Activated CD8-positive, alpha-beta memory T cell treated with anti-CD3 and anti-CD28 coated beads, Interleukin-2, amount 10 ng/mL, durations not matched to agents 7 days and 5 days (primary cell): ENCODE results near the gene ACSM2B. TPM values are rescaled to one million over a fixed set of nuclear protein-coding genes. Genes with fewer than 3 reads are reported as not detected.
"Not testable (repeated sequence)": the region's sequence is repeated elsewhere in the genome, so short reads cannot be mapped to it uniquely, and the experiment has no call there.

Source experiments
- ATAC-seq: fragments of 150-1000 bp; cut with Tn5 transposase; one replicate; pipeline ENCODE4 v1.10.0; 2021; ENCODE audit warnings: moderate library complexity
- CTCF ChIA-PET: fragments of 350-600 bp; sonication (Branson Sonifier 250); formaldehyde crosslinking; loops from one replicate; lab custom pipeline; 2021; ENCODE audit warnings: antibody characterized with exemption; lab: Charles Lee
- DNase-seq: peaks from one replicate; pipeline ENCODE4 v3.0.0-alpha.2; 2020
- H3K27ac Mint-ChIP-seq: one replicate; pipeline ENCODE4 v1.8.0; 2021; ENCODE audit warnings: mild to moderate bottlenecking, mixed read lengths
- H3K27me3 Mint-ChIP-seq: one replicate; pipeline ENCODE4 v1.8.0; 2021; ENCODE audit warnings: mixed read lengths
- H3K36me3 Mint-ChIP-seq: one replicate; pipeline ENCODE4 v1.8.0; 2021; ENCODE audit warnings: mild to moderate bottlenecking, mixed read lengths
- H3K4me1 Mint-ChIP-seq: one replicate; pipeline ENCODE4 v1.8.0; 2021; ENCODE audit warnings: mixed read lengths
- H3K4me3 Mint-ChIP-seq: one replicate; pipeline ENCODE4 v1.8.0; 2021; ENCODE audit warnings: mild to moderate bottlenecking, moderate library complexity, mixed read lengths
- H3K9me3 Mint-ChIP-seq: one replicate; pipeline ENCODE4 v1.8.0; 2022; ENCODE audit warnings: low read depth, mixed read lengths
- total RNA-seq, 2 experiments: library from RNA; stranded (reverse); gene quantifications; one replicate each; pipeline ENCODE4 v1.2.3, GENCODE V29; 2021

ACSM2B gene
- total RNA-seq, 2 experiments from 2014 or later, result 0.49 TPM; not detected in 1

DNA sequence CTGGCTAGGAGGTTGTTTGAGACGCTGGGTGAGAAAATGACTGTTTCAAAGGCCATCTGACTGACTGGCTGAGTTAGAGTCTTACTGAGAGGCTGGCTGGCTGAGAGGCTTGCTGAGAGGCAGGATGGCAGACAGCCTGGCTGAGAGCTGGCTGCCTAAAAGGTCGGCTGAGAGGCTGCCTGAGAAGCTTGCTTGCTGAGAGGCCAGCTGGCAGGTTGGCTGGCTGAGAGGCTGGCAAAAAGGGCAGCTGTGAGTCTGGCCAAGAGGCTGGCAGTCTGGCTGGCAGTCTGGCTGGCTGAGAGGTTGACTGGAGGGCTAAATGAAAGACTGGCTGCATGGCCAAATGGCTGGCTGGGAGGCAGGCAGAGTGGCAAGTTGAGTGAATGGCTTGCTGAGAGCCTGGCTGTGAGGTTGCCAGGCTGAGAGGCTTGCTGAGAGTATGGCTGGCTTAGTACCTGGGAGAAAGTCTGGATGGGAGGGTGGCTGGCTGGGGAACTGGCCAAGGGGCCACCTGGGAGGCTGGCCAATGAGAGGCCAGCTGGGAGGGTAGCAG is 35.3 kb upstream of the ACSM2B start:
- Mint-ChIP-seq H3K36me3 (no peaks in the 10 kb centered on the region), H3K27me3 (peaks cover 21% of the 10 kb centered on the region), H3K9me3 (no peaks in the 10 kb centered on the region), H3K4me3 (no peak overlapping the region), H3K4me1 (no peaks in the 10 kb centered on the region), H3K27ac (no peak overlapping the region)
- CTCF ChIA-PET, result no interaction called here
- no peak for ATAC-seq
- DNase-seq, result no peak

DNA sequence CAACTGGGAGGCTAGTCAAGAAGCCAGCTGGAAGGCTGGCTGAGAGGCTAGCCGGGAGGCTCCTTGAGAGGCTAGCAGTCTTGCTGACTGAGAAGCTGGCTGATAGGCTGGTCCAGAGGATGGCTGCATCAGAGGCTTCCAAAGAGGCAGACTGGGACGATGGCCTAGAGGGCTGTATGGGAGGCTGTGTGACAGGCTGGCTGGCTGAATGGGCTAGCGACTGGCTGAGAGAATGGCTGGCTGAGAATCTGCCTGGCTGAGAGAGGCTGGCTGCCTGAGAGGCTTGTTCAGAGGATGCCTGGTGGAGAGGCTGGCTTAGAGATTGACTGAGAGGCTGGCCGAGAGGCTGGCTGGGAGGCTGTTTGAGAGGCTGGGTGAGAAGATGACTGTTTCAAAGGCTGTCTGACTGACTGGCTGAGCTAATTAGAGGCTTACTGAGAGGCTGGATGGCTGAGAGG is 34.8 kb upstream of the ACSM2B start:
- Mint-ChIP-seq H3K9me3 (no peaks in the 10 kb centered on the region), H3K27ac (no peak overlapping the region), H3K4me1 (no peaks in the 10 kb centered on the region), H3K27me3 (peaks cover 16% of the 10 kb centered on the region), H3K4me3 (no peak overlapping the region), H3K36me3 (no peaks in the 10 kb centered on the region)
- ATAC-seq (no peak), DNase-seq (no peak)
- CTCF ChIA-PET, result no interaction called here

DNA sequence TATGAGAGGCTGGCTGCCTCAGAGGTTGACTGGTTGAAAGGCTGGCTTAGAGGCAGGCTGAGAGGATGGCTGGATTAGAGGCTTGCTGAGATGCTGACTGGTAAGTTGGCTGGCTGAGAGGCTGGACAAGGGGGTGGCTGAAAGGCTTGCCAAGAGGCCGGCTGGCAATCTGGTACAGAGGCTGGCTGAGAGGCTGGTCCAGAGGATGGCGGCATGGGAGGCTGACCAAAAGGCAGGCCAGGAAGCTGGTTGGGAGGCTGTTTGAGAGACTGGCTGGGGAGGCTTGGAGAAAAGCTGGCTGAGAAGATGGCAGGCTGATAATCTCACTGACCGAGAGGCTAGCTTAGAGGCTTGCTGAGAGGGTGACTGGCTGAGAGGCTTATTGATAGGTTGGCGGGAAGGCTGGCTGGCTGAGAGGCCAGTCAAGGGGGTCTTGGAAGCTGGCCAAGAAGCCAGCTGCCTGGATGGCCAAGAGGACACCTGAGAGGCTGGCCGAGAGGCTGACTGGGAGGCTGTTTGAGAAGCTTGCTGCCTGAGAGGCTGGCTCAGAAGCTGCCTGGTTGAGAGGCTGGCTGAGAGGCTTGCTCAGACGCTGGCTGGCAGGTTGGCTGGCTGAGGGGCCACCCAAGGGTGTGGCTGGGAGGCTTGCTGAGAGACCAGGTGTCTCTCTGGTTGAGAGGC is 34.2 kb upstream of the ACSM2B start:
- no peak overlapping the region for H3K27ac Mint-ChIP-seq
- no peak for ATAC-seq
- peaks cover 16% of the 10 kb centered on the region for H3K27me3 Mint-ChIP-seq
- no peaks in the 10 kb centered on the region for H3K9me3 Mint-ChIP-seq
- CTCF ChIA-PET, result no interaction called here
- DNase-seq, result no peak
- no peaks in the 10 kb centered on the region for H3K36me3 Mint-ChIP-seq
- no peak overlapping the region for H3K4me3 Mint-ChIP-seq
- no peaks in the 10 kb centered on the region for H3K4me1 Mint-ChIP-seq

DNA sequence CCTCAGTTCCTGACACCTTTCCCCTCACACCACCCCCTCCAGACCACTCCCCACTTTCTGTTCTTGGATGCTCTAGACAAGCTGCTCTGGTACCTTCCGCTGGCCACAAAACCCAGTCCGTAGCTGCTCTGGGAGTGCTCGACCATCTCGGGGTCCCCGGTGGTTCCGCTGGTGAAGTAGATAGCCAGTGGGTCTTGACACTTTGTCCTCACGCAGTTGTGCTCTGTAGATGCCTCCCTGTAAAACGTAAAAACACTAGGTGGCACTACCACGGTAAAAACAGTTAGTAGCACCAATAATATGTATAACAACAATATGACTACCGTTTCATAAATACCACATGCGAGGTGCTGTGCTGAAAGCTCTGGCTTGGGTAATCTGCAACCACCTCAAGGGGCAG is 26.0 kb upstream of the ACSM2B start:
- H3K9me3 Mint-ChIP-seq, result not testable (repeated sequence)

DNA sequence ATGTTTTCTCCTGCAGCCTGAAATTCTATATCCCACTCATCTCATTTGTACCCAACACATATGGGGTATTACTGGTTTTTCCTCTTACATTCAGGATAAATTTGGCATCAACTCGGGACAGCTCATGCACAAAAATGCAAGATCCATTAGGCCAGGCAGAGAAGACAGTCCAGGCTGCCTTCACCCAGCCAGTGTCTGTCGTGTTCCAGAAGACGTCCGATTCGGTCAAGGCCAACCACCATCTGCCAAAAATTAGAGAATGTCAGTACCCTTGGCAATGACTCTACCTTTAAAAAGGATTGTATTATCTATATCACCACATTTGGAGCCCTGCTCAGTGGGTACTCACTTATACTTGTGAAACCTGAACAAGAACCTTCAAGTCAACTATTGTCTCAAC is 23.3 kb upstream of the ACSM2B start:
- DNase-seq, ATAC-seq, H3K36me3 Mint-ChIP-seq, CTCF ChIA-PET, H3K27ac Mint-ChIP-seq, H3K4me1 Mint-ChIP-seq, H3K27me3 Mint-ChIP-seq, H3K4me3 Mint-ChIP-seq, H3K9me3 Mint-ChIP-seq: not testable (repeated sequence)

More for the DNA sequence above, 26.0 kb upstream of the ACSM2B start:
- ATAC-seq, H3K4me3 Mint-ChIP-seq, DNase-seq, H3K36me3 Mint-ChIP-seq, H3K27ac Mint-ChIP-seq, H3K27me3 Mint-ChIP-seq, H3K4me1 Mint-ChIP-seq: not testable (repeated sequence)
- CTCF ChIA-PET, result interaction anchor here (1.1 kb wide), 1 partner anchor 41 kb away, joined by 3 read pairs; no protein-coding TSS in a partner anchor

DNA sequence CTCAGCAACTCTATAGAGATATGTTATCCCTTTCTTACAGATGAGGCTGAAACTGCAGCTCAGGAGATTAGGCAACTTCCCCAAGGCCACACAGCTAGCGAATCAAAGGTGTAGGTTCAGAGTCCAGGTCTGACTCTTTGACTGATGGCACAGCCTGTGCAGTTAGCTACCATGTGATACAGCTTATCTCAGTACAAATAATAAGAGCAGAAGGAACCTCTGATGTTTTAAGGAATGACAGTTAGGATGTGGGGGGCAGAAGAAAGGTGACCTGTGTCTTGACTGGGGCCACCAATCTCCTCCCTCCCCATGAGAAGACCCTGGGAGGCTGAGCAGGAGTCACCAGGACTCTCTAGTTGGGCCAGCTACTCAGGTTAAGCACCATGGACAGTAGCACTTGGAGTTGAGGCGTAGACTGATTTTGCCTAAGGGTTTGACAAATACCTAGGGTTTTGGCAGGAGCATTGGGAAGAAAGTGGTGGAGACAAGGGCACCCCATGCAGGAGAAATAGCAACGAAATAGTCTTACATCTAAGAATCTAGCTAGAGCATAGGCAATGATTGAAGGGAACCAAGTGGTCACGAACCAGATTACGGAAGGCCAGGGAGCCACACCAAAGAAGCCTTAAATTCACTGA is 22.8 kb upstream of the ACSM2B start:
- H3K9me3 Mint-ChIP-seq, result no peaks in the 10 kb centered on the region
- no peaks in the 10 kb centered on the region for H3K4me1 Mint-ChIP-seq
- H3K4me3 Mint-ChIP-seq, result no peak overlapping the region
- no peak for DNase-seq
- H3K27ac Mint-ChIP-seq, result no peak overlapping the region
- H3K36me3 Mint-ChIP-seq, result no peaks in the 10 kb centered on the region
- ATAC-seq, result no peak
- H3K27me3 Mint-ChIP-seq, result peaks cover 4% of the 10 kb centered on the region
- CTCF ChIA-PET, result no interaction called here

DNA sequence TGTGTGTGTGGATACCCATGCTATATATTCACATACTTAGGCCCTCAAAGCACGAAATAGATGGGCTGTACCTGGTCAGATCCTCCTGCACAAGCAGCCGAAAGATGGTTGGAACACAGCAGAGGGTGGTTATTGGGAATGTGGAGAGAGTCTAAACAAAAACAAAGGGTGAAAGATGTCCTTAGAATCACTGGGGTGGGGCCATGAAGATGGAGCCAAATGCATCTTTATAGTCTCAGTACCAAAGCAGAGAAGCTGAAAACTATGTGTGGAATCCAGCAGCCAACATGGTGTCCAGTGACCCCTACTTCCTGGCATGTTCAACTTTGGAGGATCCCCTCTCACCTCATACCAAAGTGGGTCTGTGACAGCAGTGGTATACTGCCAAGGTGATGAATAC is 19.5 kb upstream of the ACSM2B start:
- CTCF ChIA-PET, H3K9me3 Mint-ChIP-seq, H3K27ac Mint-ChIP-seq, H3K4me1 Mint-ChIP-seq, H3K27me3 Mint-ChIP-seq, DNase-seq, ATAC-seq, H3K4me3 Mint-ChIP-seq, H3K36me3 Mint-ChIP-seq: not testable (repeated sequence)

DNA sequence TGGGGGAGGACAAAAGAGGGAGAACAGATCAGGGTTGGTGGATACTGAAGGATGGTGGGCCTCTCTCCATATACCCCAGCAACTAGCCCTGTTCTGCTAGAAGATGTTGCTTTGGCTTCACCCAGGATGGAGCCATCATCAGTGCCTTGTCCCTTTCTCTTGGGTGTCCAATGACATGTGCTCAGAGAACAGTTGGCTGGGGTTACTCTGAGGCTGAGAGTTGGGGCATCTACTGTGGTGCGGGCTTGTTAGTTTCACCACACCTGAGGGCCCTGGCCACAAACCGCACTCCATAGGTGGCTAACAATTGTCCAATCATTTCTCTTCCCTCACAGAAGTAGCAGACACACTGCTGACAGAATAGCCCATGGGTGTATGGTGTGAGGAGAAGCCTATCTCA is 18.9 kb upstream of the ACSM2B start:
- H3K9me3 Mint-ChIP-seq, CTCF ChIA-PET, H3K36me3 Mint-ChIP-seq, H3K27ac Mint-ChIP-seq, DNase-seq, H3K4me3 Mint-ChIP-seq, ATAC-seq, H3K27me3 Mint-ChIP-seq, H3K4me1 Mint-ChIP-seq: not testable (repeated sequence)

DNA sequence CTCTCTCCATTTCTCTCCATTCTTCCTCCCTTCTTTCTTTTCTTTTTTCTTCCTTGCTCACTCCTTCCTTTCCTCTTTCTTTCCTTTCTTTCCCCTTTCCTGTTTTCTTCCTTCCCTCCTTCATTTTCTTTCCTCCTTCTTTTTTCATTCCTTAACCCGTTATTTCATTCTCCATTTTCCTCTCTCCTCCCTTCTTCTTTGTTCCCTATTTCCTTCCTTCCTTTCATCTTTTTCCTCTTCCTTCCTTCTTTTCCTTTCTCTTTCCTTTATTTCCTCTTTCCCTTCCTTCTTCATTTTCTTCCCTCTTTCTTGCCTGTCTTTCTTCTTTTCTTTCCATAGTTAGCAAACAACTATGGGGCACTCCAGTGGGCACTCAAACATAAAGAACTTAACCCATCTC is 16.6 kb upstream of the ACSM2B start:
- ATAC-seq, H3K27me3 Mint-ChIP-seq, CTCF ChIA-PET, H3K36me3 Mint-ChIP-seq, H3K4me3 Mint-ChIP-seq, DNase-seq, H3K9me3 Mint-ChIP-seq, H3K4me1 Mint-ChIP-seq, H3K27ac Mint-ChIP-seq: not testable (repeated sequence)

DNA sequence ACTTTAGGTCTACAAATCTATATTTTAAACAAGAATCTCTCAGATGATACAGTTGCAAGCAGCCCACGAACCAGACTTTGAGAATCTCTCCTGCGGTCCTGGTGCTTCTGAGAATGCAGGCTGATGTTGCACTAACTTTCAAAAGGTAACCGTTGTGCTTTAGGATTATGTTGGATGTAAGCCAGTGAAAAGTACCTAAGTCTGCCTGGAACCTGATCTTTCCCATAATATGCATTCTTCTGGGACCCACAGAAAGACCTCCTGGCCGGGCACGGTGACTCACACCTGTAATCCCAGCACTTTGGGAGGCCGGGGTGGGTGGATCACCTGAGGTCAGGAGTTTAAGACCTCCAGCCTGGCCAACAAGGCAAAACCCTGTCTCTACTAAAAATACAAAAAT is 13.3 kb upstream of the ACSM2B start:
- not testable (repeated sequence) for ATAC-seq, H3K4me1 Mint-ChIP-seq

DNA sequence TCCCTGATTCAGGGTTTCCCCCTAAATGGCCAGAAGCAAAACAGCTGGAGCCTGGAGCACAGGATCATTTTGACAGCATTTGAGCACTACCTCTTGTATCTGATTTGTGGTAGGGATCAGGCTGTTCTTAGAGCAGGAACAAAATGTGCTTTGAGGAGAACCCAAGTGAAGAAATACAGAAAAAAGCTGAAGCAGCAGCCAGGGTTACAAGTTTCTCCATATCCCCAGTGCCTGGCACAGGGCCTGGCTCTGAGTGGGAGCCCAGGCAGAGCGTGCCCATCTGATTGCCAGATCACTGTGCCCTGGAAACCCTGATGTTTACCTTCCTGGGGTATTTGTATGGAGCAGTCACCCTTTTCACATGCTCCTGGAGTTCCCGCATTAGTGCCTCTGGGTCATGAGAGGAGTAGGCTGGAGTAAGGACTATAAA is 11.5 kb upstream of the ACSM2B start:
- H3K9me3 Mint-ChIP-seq, H3K4me3 Mint-ChIP-seq, H3K27ac Mint-ChIP-seq, ATAC-seq, DNase-seq, CTCF ChIA-PET, H3K27me3 Mint-ChIP-seq, H3K36me3 Mint-ChIP-seq, H3K4me1 Mint-ChIP-seq: not testable (repeated sequence)

More for the DNA sequence above, 13.3 kb upstream of the ACSM2B start:
- H3K27ac Mint-ChIP-seq, H3K36me3 Mint-ChIP-seq, H3K27me3 Mint-ChIP-seq, CTCF ChIA-PET, H3K4me3 Mint-ChIP-seq, H3K9me3 Mint-ChIP-seq, DNase-seq: not testable (repeated sequence)

DNA sequence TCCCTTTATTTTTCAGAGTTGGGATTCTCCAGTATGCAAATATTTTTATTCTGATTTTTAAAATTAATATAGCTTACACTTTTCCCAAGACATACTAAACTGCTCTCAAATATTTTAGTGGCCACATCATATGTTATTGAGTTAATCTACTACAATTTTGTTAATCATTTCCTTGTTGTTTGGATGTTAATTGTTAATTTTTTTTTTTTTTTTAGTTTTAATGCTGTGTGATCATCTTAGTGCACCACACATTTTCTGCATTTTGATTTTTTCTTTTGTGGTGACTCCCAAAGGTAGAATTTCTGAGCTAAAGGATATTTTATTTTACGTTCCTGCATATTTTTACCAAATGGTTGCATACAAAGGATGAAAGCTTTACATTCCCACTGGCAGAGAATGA is 10.5 kb upstream of the ACSM2B start:
- H3K36me3 Mint-ChIP-seq, DNase-seq, H3K4me1 Mint-ChIP-seq, H3K4me3 Mint-ChIP-seq, H3K27me3 Mint-ChIP-seq, H3K27ac Mint-ChIP-seq, ATAC-seq, H3K9me3 Mint-ChIP-seq, CTCF ChIA-PET: not testable (repeated sequence)

DNA sequence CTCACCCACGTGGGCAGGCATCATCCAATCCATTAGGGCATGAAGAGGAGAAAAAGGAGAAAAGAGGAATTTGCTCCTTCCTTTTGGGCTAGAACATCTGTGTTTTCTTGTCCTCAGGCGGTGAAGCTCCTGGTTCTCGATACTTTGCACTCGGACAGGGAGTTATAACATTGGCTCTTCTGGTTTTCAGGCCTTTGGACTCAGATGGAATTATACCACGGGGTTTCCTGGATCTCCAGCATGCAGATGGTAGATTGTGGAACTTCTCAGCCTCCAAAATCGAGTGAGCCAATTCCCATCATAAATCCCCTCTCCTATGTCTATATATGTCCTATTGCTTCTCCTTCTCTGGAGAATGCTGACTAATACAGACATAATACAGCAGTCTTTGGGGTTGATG is 9.9 kb upstream of the ACSM2B start:
- ATAC-seq, H3K27me3 Mint-ChIP-seq, CTCF ChIA-PET, H3K9me3 Mint-ChIP-seq, H3K4me3 Mint-ChIP-seq, H3K27ac Mint-ChIP-seq, H3K36me3 Mint-ChIP-seq, DNase-seq, H3K4me1 Mint-ChIP-seq: not testable (repeated sequence)
